SK-N-SH (cell line): ENCODE results near the gene YKT6.

Experiments used
- CTCF ChIP-seq: fragments of 200-600 bp; sonication (generic); IDR thresholded peaks from 2 replicates; pipeline ENCODE4 v1.6.1; 2017; ENCODE audit warnings: antibody characterized with exemption, mild to moderate bottlenecking, moderate library complexity
- JUND ChIP-seq: IDR thresholded peaks from 2 replicates; pipeline ENCODE4 v1.4.0; 2012

- TF ChIP-seq CTCF (no peak), JUND (no peak)
These were observed 19.8 kb downstream of the YKT6 start for GRCh38 chr7:44220358-44221112.
